HTR-8/SVneo (cell line): ENCODE measurements around the gene PARVB.
A peak's percentile ranks its signal among the peaks of the same experiment; 100 is the strongest.

Experiments used
- DNase-seq: peaks from one replicate; pipeline ENCODE4 v3.0.0; 2011; ENCODE audit warnings: low spot score, mixed read lengths; ENCODE audit not compliant: insufficient read length
- FAIRE-seq: peaks from 2 replicates; lab custom pipeline; 2011; peaks lifted over from hg19 to GRCh38; lab: Jason Lieb, UNC

PARVB gene

GRCh38 chr22:44024288-44024921 lies at the start of gene PARVB:
PARVB (plus strand) TSS chr22:44024302; CDS start chr22:44024340, 38 bp downstream.
- FAIRE-seq (no peak), DNase-seq (no peak)

- DNase-seq: no peak
- no peak for FAIRE-seq
Measured at GRCh38 chr22:43975041-43975440, 49.1 kb upstream of the PARVB start.

- DNase-seq: no peak
- FAIRE-seq: no peak
Measured at GRCh38 chr22:43976861-43977795, 47.0 kb upstream of the PARVB start.

- FAIRE-seq (no peak), DNase-seq (no peak)
Measured at GRCh38 chr22:43978558-43978957, 45.5 kb upstream of the PARVB start.

- FAIRE-seq (no peak), DNase-seq (no peak)
Measured at GRCh38 chr22:43980579-43980978, 43.5 kb upstream of the PARVB start.

- DNase-seq (no peak), FAIRE-seq (no peak)
Measured at GRCh38 chr22:43980996-43981395, 43.1 kb upstream of the PARVB start.

GRCh38 chr22:43983808-43984207 lies 40.3 kb upstream of the PARVB start:
- FAIRE-seq (no peak), DNase-seq (no peak)

- FAIRE-seq: no peak
- DNase-seq: no peak
Measured at GRCh38 chr22:43985532-43985931, 38.6 kb upstream of the PARVB start.

- DNase-seq (no peak), FAIRE-seq (no peak)
Measured at GRCh38 chr22:43988116-43988820, 35.8 kb upstream of the PARVB start.

- DNase-seq: no peak
- FAIRE-seq: no peak
Measured at GRCh38 chr22:43988960-43989359, 35.1 kb upstream of the PARVB start.

GRCh38 chr22:43990044-43990443 lies 34.1 kb upstream of the PARVB start:
- FAIRE-seq: no peak
- DNase-seq: no peak

- FAIRE-seq (no peak), DNase-seq (no peak)
Measured at GRCh38 chr22:43991316-43992020, 32.6 kb upstream of the PARVB start.

- DNase-seq: no peak
- FAIRE-seq: no peak
Measured at GRCh38 chr22:43992331-43992821, 31.7 kb upstream of the PARVB start.

- FAIRE-seq (peak; percentile 64), DNase-seq (peak; percentile 61)
Measured at GRCh38 chr22:43993072-43993760, 30.9 kb upstream of the PARVB start.

GRCh38 chr22:43994006-43994405 lies 30.1 kb upstream of the PARVB start:
- FAIRE-seq: no peak

GRCh38 chr22:43994416-43994815 lies 29.7 kb upstream of the PARVB start:
- DNase-seq (no peak), FAIRE-seq (no peak)

More at GRCh38 chr22:43994006-43994405, 30.1 kb upstream of the PARVB start:
- DNase-seq: no peak

- DNase-seq: no peak
- no peak for FAIRE-seq
Measured at GRCh38 chr22:43995057-43995685, 28.9 kb upstream of the PARVB start.

GRCh38 chr22:43995798-43996169 lies 28.3 kb upstream of the PARVB start:
- no peak for FAIRE-seq
- no peak for DNase-seq
